ENCODE measurements around the gene DICER1. TPM values are rescaled to one million over a fixed set of nuclear protein-coding genes. Genes with fewer than 3 reads are reported as not detected.

DICER1 gene
- total RNA-seq, 1 experiment from 2014 or later = 57.1 TPM

- intact Hi-C loops (cut with micrococcal nuclease; ENCODE audit: unreplicated experiment) = no loop called here
- no peak for TF ChIP-seq EZH2 (IDR thresholded peaks at IDR 0.05; ENCODE audit: borderline replicate concordance, low read depth, low read length, poor library complexity, severe bottlenecking)
- TF ChIP-seq CTCF (conservative IDR thresholded peaks at IDR 0.05; ENCODE audit: low read depth, low read length) = no peak
- BruUV-seq (replicated peaks) = no TSS peak
- POLR2A ChIA-PET (ENCODE audit: low non-redundant PET) = no interaction called here
- Histone ChIP-seq H3K36me3 (ENCODE audit: insufficient read depth, low read length, poor library complexity, severe bottlenecking) (peaks cover 59% of the 10 kb centered on the region), H3K4me1 (ENCODE audit: insufficient read depth, low read length, poor library complexity, severe bottlenecking) (no peaks in the 10 kb centered on the region), H3K27ac (ENCODE audit: low read depth, low read length, poor library complexity, severe bottlenecking) (no peak overlapping the region), H3K9me3 (ENCODE audit: low read depth, low read length, poor library complexity, severe bottlenecking) (no peaks in the 10 kb centered on the region), H3K27me3 (replicated peaks; ENCODE audit: insufficient read depth, low read depth, low read length, poor library complexity) (no peaks in the 10 kb centered on the region), H3K4me3 (ENCODE audit: low read depth, low read length, poor library complexity, severe bottlenecking) (no peak overlapping the region)
- CTCF ChIA-PET = no interaction called here
- DNase-seq (ENCODE audit: low spot score) = no peak
Observed at GRCh38 chr14:95111507-95112164, 45.7 kb downstream of the DICER1 start.

GRCh38 chr14:95110178-95110577, 47.2 kb downstream of the DICER1 start:
- ChIA-PET CTCF (no interaction called here), POLR2A (ENCODE audit: low non-redundant PET) (no interaction called here)
- H3K9me3 ChIP-seq (ENCODE audit: low read depth, low read length, poor library complexity, severe bottlenecking) = no peaks in the 10 kb centered on the region
- DNase-seq (ENCODE audit: low spot score) = no peak
- no peaks in the 10 kb centered on the region for H3K4me1 ChIP-seq (ENCODE audit: insufficient read depth, low read length, poor library complexity, severe bottlenecking)
- H3K27ac ChIP-seq (ENCODE audit: low read depth, low read length, poor library complexity, severe bottlenecking) = no peak overlapping the region
- no peaks in the 10 kb centered on the region for H3K27me3 ChIP-seq (replicated peaks; ENCODE audit: insufficient read depth, low read depth, low read length, poor library complexity)
- BruUV-seq (replicated peaks) = no TSS peak
- no peak overlapping the region for H3K4me3 ChIP-seq (ENCODE audit: low read depth, low read length, poor library complexity, severe bottlenecking)
- intact Hi-C loops (cut with micrococcal nuclease; ENCODE audit: unreplicated experiment) = no loop called here
- H3K36me3 ChIP-seq (ENCODE audit: insufficient read depth, low read length, poor library complexity, severe bottlenecking) = peaks cover 60% of the 10 kb centered on the region
- no peak for TF ChIP-seq EZH2 (IDR thresholded peaks at IDR 0.05; ENCODE audit: borderline replicate concordance, low read depth, low read length, poor library complexity, severe bottlenecking)
- no peak for TF ChIP-seq CTCF (conservative IDR thresholded peaks at IDR 0.05; ENCODE audit: low read depth, low read length)

GRCh38 chr14:95107711-95108110, 49.6 kb downstream of the DICER1 start:
- peaks cover 80% of the 10 kb centered on the region for H3K36me3 ChIP-seq (ENCODE audit: insufficient read depth, low read length, poor library complexity, severe bottlenecking)
- intact Hi-C loops (cut with micrococcal nuclease; ENCODE audit: unreplicated experiment) = no loop called here
- H3K27me3 ChIP-seq (replicated peaks; ENCODE audit: insufficient read depth, low read depth, low read length, poor library complexity) = no peaks in the 10 kb centered on the region
- no peak overlapping the region for H3K4me3 ChIP-seq (ENCODE audit: low read depth, low read length, poor library complexity, severe bottlenecking)
- TF ChIP-seq CTCF (conservative IDR thresholded peaks at IDR 0.05; ENCODE audit: low read depth, low read length) = no peak
- TF ChIP-seq EZH2 (IDR thresholded peaks at IDR 0.05; ENCODE audit: borderline replicate concordance, low read depth, low read length, poor library complexity, severe bottlenecking) = no peak
- no TSS peak for BruUV-seq (replicated peaks)
- CTCF ChIA-PET = interaction anchor here (0.7 kb wide), 1 partner anchor 125 kb away, joined by 5 read pairs; no protein-coding TSS in a partner anchor
- no peak for DNase-seq (ENCODE audit: low spot score)
- POLR2A ChIA-PET (ENCODE audit: low non-redundant PET) = no interaction called here
- no peaks in the 10 kb centered on the region for H3K9me3 ChIP-seq (ENCODE audit: low read depth, low read length, poor library complexity, severe bottlenecking)
- H3K27ac ChIP-seq (ENCODE audit: low read depth, low read length, poor library complexity, severe bottlenecking) = no peak overlapping the region
- peaks cover 2% of the 10 kb centered on the region for H3K4me1 ChIP-seq (ENCODE audit: insufficient read depth, low read length, poor library complexity, severe bottlenecking)
